Measurements from ENCODE around the gene PANX3.
"Not testable (repeated sequence)": the region's sequence is repeated elsewhere in the genome, so short reads cannot be mapped to it uniquely, and the experiment has no call there.

PANX3 gene
- total RNA-seq: 0 reads per million in 2 donors

GRCh38 chr11:124611064-124611463 is at the start of gene PANX3:
Gene PANX3 (plus strand): TSS chr11:124611428. CDS start chr11:124611557, 129 bp downstream.
- DNase-seq: no peak

GRCh38 chr11:124569697-124570096 is 41.5 kb upstream of the PANX3 start, which contains the start of gene OR8A1:
Gene OR8A1 (plus strand): TSS chr11:124569997. CDS start chr11:124570120, 123 bp downstream.
- no peak for DNase-seq

- no peak for DNase-seq
These were observed 41.1 kb upstream of the PANX3 start for GRCh38 chr11:124570160-124570559.

- no peak for DNase-seq
These were observed 33.4 kb upstream of the PANX3 start for GRCh38 chr11:124577716-124578427.

GRCh38 chr11:124578761-124579160 is 32.5 kb upstream of the PANX3 start:
- no peak for DNase-seq

- DNase-seq: no peak
These were observed 29.4 kb upstream of the PANX3 start for GRCh38 chr11:124581817-124582216.

GRCh38 chr11:124582565-124582964 is 28.7 kb upstream of the PANX3 start:
- DNase-seq: no peak

- DNase-seq: no peak
These were observed 27.4 kb upstream of the PANX3 start for GRCh38 chr11:124583781-124584180.

- no peak for DNase-seq
These were observed 26.4 kb upstream of the PANX3 start for GRCh38 chr11:124584681-124585372.

GRCh38 chr11:124586238-124586860 is 24.9 kb upstream of the PANX3 start:
- DNase-seq: no peak

- DNase-seq: no peak
These were observed 19.8 kb upstream of the PANX3 start for GRCh38 chr11:124591430-124591829.

- DNase-seq: no peak
These were observed 18.6 kb upstream of the PANX3 start for GRCh38 chr11:124592627-124593026.

GRCh38 chr11:124595302-124595701 is 15.9 kb upstream of the PANX3 start:
- DNase-seq: no peak

GRCh38 chr11:124597626-124598025 is 13.6 kb upstream of the PANX3 start:
- DNase-seq: no peak

- DNase-seq: no peak
These were observed 10.5 kb upstream of the PANX3 start for GRCh38 chr11:124600621-124601320.

GRCh38 chr11:124602193-124602592 is 9.0 kb upstream of the PANX3 start:
- no peak for DNase-seq

GRCh38 chr11:124602723-124603122 is 8.5 kb upstream of the PANX3 start:
- DNase-seq: not testable (repeated sequence)

- no peak for DNase-seq
These were observed 5.5 kb upstream of the PANX3 start for GRCh38 chr11:124605719-124606118.

GRCh38 chr11:124608147-124608546 is 3.1 kb upstream of the PANX3 start:
- no peak for DNase-seq

GRCh38 chr11:124610295-124610694 is 933 bp upstream of the PANX3 start:
- no peak for DNase-seq

GRCh38 chr11:124612045-124612444 is 817 bp downstream of the PANX3 start:
- DNase-seq: no peak

GRCh38 chr11:124612567-124613246 is 1.5 kb downstream of the PANX3 start:
- DNase-seq: no peak

- DNase-seq: no peak
These were observed 7.6 kb downstream of the PANX3 start for GRCh38 chr11:124618863-124619262.

Measured in activated gamma-delta T cell (primary cell).